GM11168 (cell line): ENCODE data around the gene PCDHGA8.
"Not testable (repeated sequence)": the region's sequence is repeated elsewhere in the genome, so short reads cannot be mapped to it uniquely, and the experiment has no call there.

Source experiments
- in situ Hi-C: fragments of 300-500 bp; cut with MboI; formaldehyde crosslinking; loops from one replicate; pipeline ENCODE4 v1.12.0; 2022; ENCODE audit warnings: low sequenced_read_pairs; ENCODE audit not compliant: unreplicated experiment

The PCDHGA8 gene

GRCh38 chr5:141398608-141399007 is 6.2 kb downstream of the PCDHGA8 start:
- in situ Hi-C loops, result loop anchor here (10.0 kb wide), 1 partner anchor 664 kb away; no protein-coding TSS in a partner anchor

- in situ Hi-C loops, result loop anchor here (10.0 kb wide), 1 partner anchor 665 kb away; no protein-coding TSS in a partner anchor
Measured at GRCh38 chr5:141399555-141400258, 7.3 kb downstream of the PCDHGA8 start.

- in situ Hi-C loops, result no loop called here
Measured at GRCh38 chr5:141402553-141403243, 10.3 kb downstream of the PCDHGA8 start, which contains the start of gene PCDHGA9. Gene PCDHGA9 (plus strand): TSS chr5:141402778. CDS start chr5:141402953, 175 bp downstream.

GRCh38 chr5:141403387-141403786 is 11.0 kb downstream of the PCDHGA8 start:
- in situ Hi-C loops, result no loop called here

GRCh38 chr5:141407790-141408505 is 15.5 kb downstream of the PCDHGA8 start, which contains the start of gene PCDHGB6:
Gene PCDHGB6 (plus strand): TSS chr5:141408021. CDS start chr5:141408203, 182 bp downstream.
- in situ Hi-C loops, result not testable (repeated sequence)

- in situ Hi-C loops, result loop anchor here (5.0 kb wide), 1 partner anchor 153 kb away; no protein-coding TSS in a partner anchor
Measured at GRCh38 chr5:141409598-141410306, 17.3 kb downstream of the PCDHGA8 start.

GRCh38 chr5:141411575-141411974 is 19.1 kb downstream of the PCDHGA8 start:
- in situ Hi-C loops, result loop anchor here (5.0 kb wide), 1 partner anchor 151 kb away; no protein-coding TSS in a partner anchor

GRCh38 chr5:141412854-141413539 is 20.6 kb downstream of the PCDHGA8 start, which contains the start of gene PCDHGA10:
Gene PCDHGA10 (plus strand): TSS chr5:141412987. CDS start chr5:141413176, 189 bp downstream.
- in situ Hi-C loops, result loop anchor here (5.0 kb wide), 1 partner anchor 149 kb away; no protein-coding TSS in a partner anchor

GRCh38 chr5:141413540-141414069 is 21.2 kb downstream of the PCDHGA8 start:
- in situ Hi-C loops, result loop anchor here (5.0 kb wide), 1 partner anchor 149 kb away; no protein-coding TSS in a partner anchor

- in situ Hi-C loops, result loop anchor here (5.0 kb wide), 1 partner anchor 148 kb away; no protein-coding TSS in a partner anchor
Measured at GRCh38 chr5:141414548-141415274, 22.3 kb downstream of the PCDHGA8 start.

GRCh38 chr5:141415275-141415618 is 22.8 kb downstream of the PCDHGA8 start:
- in situ Hi-C loops, result not testable (repeated sequence)

GRCh38 chr5:141417494-141418172 is 25.2 kb downstream of the PCDHGA8 start, which contains the start of gene PCDHGB7:
Gene PCDHGB7 (plus strand): TSS chr5:141417677. CDS start chr5:141417860, 183 bp downstream.
- in situ Hi-C loops, result not testable (repeated sequence)

GRCh38 chr5:141419074-141419880 is 26.8 kb downstream of the PCDHGA8 start:
- in situ Hi-C loops, result no loop called here

- in situ Hi-C loops, result no loop called here
Measured at GRCh38 chr5:141420855-141421488, 28.5 kb downstream of the PCDHGA8 start, which contains the start of gene PCDHGA11. Gene PCDHGA11 (plus strand): TSS chr5:141421051. CDS start chr5:141421228, 177 bp downstream.

- in situ Hi-C loops, result no loop called here
Measured at GRCh38 chr5:141421489-141421855, 29.0 kb downstream of the PCDHGA8 start.

- in situ Hi-C loops, result no loop called here
Measured at GRCh38 chr5:141422742-141423291, 30.4 kb downstream of the PCDHGA8 start.
